Left colon (tissue), 2 donors: ENCODE data around the gene NGFR. TPM values are rescaled to one million over a fixed set of nuclear protein-coding genes. Genes with fewer than 3 reads are reported as not detected.
A peak's percentile ranks its signal among the peaks of the same experiment; 100 is the strongest.

Source experiments
- ATAC-seq: fragments of 200-7000 bp; cut with Tn5 transposase; one replicate; pipeline ENCODE4 v1.9.1; 2020; ENCODE audit warnings: mild to moderate bottlenecking, moderate library complexity
- DNase-seq, 2 donors: peaks; one replicate each; pipeline ENCODE4 v3.0.0-alpha.2; 2020
- intact Hi-C, 2 donors: fragments of 100-400 bp; cut with DNase I in 1 of 2; cut with micrococcal nuclease in 1 of 2; formaldehyde crosslinking; loops; one replicate each; pipeline versions ENCODE4 v1.11.2 to v1.14.0; 2022; cut with DNase I, micrococcal nuclease
- long read RNA-seq: library from polyadenylated mRNA; unstranded; transcript quantifications from one replicate; pipeline ENCODE4 v2.0.0, GENCODE V29; 2021
- total RNA-seq, 2 donors: library from RNA; stranded (reverse); fragmentation: NEBNext Ultra II Directional; extraction: Animal tissue kit (Norgen Biotek cat#: 25700); gene quantifications; one replicate each; pipeline ENCODE4 v1.2.1, GENCODE V29; 2021
- donor health status: DM: no; HTN: no; CAD: no.
- donor health status: DM: yes; HTN: yes; CAD: no.

The NGFR gene, protein sequence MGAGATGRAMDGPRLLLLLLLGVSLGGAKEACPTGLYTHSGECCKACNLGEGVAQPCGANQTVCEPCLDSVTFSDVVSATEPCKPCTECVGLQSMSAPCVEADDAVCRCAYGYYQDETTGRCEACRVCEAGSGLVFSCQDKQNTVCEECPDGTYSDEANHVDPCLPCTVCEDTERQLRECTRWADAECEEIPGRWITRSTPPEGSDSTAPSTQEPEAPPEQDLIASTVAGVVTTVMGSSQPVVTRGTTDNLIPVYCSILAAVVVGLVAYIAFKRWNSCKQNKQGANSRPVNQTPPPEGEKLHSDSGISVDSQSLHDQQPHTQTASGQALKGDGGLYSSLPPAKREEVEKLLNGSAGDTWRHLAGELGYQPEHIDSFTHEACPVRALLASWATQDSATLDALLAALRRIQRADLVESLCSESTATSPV
- total RNA-seq, result 1 to 10 TPM; 1.1 to 2.8 TPM
- long read RNA-seq, partial matches to known transcripts, result 2 of 2 reads
- long read RNA-seq, other reads (novel, unspliced or antisense), result 0 of 2 reads

DNA sequence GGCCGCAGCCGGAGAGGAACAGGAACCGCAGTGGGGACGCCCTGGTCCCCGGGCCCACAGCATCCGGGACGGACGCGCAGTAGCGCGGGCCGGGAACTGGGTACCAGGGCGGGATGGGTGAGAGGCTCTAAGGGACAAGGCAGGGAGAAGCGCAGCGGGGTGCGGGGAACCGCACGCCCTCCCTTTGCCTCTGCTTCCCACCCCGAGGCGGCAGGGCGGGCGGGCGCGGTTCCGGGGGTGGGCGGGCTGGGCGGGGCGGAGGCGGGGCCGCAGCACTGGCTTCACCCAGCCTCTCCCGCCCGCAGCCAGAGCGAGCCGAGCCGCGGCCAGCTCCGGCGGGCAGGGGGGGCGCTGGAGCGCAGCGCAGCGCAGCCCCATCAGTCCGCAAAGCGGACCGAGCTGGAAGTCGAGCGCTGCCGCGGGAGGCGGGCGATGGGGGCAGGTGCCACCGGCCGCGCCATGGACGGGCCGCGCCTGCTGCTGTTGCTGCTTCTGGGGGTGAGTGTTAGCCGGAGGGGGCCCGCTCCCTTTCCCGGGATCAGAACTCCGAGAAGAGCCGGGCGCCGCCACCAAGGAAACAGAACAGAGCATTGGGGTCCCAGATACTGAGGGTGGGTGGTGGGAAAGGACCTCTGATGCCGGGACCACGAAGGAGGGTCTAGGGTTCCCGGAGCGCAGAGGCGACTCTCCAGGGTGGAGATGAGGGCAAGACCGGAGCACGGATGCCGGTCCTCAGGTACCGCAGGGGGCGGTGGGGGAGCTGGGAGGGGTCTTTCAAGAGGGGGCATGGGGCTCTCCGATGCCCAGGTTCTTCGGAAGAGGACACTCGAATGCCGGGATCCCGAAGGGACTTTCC lies at the start of gene NGFR:
NGFR (plus strand) TSS at position 308 of the 856 bp plus-strand sequence; CDS start at position 433, 125 bp downstream.
- intact Hi-C loops, result no loop called here
- ATAC-seq, result peak; percentile 73
- peak in 1 of 2 donors; percentile 32 for DNase-seq

DNA sequence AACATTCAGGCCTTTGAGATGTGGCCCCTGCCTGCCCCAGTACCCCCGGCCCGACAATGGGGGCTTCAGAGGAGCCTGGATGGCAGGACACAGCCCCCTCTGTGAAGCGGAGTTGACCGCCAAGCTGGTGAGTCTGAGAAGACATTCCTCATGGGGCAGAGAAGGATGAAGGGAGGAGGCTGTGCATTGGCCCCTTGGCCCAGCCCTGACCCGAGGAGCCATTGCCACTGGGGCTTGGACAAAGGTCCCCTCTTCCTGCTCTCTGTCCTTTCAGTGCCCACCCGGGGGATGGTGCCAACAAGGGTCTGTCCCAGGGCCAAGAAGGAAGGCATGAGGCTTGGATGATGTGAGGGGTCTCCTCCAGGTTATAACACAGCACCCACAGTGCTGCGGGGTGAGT lies 49.5 kb upstream of the NGFR start:
- intact Hi-C loops, result no loop called here
- no peak for ATAC-seq
- no peak for DNase-seq

DNA sequence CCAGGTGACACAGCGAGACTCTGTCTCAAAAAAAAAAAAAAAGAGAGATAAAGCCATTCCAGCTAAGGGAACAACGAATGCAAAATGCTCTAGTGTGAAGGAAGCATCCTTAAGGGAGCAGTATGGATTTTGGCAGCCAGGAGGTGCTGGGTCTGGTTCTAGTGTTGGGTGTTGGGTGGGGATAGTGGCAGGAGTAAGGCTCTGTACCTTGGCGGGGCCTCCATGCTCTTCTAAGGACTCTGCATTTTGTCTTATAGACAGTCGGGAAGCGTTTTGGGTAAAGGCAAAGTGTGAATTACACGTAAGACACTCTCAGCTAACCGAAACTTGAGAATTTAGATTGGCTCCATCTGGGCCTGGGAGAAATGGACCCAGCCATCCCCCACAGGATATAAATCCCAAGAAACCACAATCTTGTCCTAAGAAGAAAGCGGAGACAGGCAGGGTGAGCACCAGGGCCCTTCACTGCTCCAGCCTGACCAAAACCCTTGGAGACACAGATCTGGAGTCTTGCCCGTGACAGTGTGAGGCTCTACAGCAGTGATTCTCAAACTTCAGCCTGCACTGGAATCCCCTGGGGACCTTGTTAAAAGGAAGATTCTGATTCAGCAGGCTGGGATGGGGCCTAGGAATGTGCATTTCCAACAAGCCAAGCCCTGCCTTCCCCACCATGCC lies 47.3 kb upstream of the NGFR start:
- DNase-seq, result no peak
- intact Hi-C loops, result no loop called here

DNA sequence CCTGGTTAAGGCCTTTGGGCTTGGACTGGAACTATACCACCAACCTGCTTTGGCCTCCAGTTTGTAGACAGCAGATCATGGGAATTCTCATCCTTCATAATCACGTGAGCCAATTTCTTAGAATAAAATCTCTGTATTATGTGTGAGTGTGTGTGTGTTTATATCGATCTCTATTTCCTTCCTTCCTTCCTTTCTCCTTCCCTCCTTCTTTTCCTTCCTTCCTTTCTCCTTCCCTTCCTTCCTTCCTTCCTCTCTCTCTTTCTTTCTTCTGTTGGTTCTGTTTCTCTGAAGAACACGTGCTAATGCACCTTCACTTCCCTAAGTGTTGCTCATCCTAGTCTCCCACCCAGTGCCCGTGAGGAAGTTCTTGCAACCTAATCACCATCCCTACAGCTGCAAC lies 44.9 kb upstream of the NGFR start:
- intact Hi-C loops, result no loop called here
- no peak for ATAC-seq
- DNase-seq, result no peak

More for the DNA sequence above, 47.3 kb upstream of the NGFR start:
- no peak for ATAC-seq

DNA sequence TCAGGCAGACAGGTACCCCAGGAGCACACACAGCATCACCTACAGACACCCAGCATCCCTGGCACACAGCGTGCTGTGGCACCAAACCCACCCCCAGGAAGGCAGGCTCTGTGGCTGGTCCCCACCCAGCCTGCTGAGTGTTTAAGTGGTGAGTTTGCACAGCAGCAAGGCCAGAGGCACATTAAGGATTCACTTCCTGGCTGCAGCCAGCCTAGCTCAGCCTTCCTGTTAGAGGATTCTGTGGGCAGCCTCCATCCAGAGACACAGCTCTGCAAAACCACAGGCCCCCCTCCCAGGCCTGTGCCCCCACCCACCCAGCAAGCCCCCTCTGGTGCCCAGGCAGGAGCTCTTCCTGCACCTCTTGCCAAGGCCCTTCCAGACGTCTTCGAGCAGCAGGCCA lies 44.4 kb upstream of the NGFR start:
- no peak for DNase-seq
- no peak for ATAC-seq
- intact Hi-C loops, result no loop called here

DNA sequence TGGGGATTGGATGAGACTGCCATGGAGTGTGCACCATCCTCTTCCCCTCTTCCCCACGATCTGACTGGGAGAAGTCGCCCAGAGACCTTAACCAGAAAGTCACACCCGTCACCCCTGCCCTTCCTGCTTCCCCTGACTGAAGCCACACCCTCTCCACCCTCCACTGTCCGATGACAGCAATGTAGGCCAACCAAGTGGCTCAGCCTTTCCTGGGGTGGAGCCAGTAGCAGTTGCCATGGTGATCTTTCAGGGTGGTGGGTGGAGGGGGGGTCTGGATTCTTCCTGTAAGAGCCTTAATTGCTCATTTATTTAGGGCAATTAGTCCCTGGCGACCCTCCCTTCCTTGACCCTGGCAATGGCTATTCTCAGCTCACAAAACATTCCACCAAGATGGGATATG lies 42.9 kb upstream of the NGFR start:
- DNase-seq (no peak), ATAC-seq (no peak)
- intact Hi-C loops, result no loop called here

DNA sequence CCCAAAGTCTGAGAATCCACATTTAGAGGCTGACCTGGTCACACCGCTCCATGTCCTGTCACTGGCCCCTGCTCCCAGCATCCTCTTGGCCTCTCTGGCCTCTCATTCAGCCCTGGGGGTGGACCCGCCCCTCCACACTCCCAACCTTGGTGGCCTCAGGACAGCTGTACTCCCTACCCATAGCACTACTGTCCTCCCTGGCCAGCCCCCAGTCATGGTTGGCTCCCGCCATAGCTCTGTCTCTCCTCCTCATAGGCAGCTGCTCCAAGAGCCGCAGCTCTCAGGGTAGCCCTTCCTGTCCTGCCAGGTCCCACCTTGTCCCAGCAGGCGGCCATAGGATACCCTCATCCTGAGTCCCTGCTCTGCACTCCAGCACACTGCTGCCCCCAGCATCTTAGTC lies 42.4 kb upstream of the NGFR start:
- ATAC-seq (no peak), DNase-seq (no peak)
- intact Hi-C loops, result no loop called here

DNA sequence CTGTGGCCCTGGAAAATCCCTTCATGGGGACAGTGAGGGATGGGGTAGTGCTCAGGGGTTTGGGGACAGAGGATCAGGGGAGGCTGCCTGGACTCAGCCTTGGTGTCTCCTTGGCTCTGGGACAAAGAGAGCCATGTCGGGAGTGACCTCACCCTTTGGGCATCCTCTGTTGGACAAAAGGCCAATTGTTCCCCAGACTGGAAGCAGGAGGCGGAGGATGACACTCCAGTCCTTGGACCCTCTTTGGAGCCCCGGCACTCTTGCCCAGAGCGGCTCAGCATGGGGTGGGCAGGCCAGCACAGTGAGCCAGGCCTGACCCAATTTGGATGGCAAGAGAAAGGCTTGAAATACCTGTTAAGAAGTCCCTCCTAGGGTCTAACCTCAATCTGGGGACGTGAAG lies 41.0 kb upstream of the NGFR start:
- ATAC-seq (no peak), DNase-seq (no peak)
- intact Hi-C loops, result no loop called here

DNA sequence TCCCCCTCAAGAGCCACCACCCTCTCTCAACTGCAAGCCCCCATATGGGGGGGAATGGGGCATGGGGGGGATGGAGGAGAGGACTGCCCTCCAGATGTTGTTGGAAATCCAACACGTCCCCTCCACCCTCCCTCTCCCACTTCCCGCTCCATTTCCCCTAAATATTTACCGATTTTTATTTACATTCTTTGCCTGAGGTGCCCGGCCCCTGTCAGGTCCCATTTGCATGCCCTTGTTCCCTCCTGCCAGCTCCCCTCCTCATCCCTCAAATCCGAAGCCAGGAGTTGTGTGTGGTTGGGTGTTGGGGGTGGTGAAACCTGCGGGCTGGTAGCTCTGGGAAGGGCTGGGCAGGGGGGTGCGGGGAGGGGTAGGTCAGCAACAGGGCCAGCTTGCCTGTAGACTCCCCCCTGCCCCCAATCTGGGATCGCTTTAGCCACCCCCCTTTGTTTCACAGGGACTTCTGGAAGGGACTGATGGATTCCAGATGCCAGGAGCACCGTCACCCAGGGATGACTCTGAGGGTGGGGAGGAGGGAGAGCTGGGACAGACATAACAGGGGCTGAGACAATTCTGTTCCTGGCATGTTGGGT lies 39.7 kb upstream of the NGFR start:
- DNase-seq (no peak), ATAC-seq (no peak)
- intact Hi-C loops, result no loop called here

DNA sequence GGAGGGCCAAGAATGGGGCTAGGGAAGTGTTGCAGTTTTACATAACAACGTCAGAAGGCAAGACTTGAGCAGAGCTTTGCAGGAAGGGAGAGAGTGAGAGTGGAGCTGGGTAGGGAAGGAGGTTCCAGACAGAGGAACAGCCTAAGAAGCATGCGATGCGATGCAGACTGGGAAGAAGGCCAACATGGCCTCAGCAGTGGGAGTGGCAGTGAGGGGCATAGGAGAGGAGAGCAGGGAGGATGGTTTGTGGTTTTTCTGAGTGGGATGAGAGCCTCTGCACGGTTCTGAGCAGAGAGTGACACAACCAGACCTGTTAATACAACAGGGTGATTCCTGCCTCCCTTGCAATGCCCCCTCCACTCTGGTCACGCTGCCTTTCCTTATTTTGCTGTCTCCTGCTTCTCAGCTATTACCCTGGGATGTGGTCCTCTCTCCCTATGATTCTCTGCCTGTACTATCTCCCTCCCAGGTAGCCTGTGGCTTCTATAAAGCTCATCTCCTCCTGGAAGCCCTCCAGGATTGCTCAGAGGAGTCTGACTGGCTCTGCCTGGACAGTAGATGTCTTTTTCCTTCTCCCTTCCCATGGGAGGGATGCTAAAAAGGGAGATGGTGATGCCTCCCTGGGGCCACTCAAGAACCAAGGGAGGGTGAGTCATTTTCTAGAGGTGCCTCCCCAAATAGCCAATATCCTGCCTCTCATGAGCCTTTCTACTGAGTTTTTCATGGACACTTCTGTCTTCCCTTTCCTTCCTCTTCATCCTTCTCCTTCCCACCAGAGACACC lies 38.7 kb upstream of the NGFR start:
- ATAC-seq (no peak), DNase-seq (no peak)

DNA sequence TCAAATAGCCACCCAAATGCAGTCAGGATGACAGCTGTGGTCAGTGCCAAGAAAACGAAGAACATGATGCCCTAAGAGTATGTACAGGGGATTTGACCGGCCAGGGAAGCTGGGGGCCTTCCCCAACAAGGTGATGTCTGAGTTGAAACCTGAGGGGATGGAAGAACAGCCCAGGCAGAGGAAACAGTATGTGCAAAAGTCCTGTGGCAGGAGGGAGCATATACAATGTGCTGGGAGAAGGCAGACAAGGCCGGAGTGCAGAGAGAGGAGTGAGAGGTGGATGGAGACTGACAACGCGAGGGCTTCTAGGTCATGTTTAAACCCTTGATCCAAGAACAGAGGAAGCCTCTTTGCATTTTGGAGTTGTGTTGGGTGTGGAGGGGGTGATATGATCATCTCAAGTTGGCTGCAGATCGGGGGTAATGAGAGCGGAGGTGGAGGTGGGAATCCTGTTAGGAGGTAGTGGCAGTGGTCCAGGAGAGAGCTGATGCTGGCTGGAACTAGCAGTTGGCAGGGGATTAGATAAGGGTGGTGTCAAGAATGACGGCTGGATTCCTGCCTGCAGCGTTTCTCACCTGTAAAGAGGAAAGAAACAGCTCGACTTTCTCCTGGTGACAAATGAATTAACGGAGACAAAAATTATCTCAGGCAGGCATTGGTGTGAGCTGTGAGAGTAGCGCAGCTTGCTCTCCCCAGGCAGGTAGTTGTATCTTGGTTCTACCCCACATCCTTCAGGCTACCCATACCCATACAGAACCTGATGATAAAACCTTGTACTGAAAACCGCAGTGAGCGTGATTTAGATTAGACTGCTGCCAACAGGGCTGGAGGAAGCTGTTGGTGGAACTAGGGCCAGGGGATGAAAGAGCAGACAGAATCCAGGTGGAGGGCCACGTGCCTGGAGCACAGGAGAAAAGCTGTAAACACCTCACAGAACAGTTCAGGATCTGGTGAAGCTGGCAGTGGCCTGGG lies 37.2 kb upstream of the NGFR start:
- intact Hi-C loops, result no loop called here
- ATAC-seq (no peak), DNase-seq (no peak)

More for the DNA sequence above, 38.7 kb upstream of the NGFR start:
- intact Hi-C loops, result no loop called here

DNA sequence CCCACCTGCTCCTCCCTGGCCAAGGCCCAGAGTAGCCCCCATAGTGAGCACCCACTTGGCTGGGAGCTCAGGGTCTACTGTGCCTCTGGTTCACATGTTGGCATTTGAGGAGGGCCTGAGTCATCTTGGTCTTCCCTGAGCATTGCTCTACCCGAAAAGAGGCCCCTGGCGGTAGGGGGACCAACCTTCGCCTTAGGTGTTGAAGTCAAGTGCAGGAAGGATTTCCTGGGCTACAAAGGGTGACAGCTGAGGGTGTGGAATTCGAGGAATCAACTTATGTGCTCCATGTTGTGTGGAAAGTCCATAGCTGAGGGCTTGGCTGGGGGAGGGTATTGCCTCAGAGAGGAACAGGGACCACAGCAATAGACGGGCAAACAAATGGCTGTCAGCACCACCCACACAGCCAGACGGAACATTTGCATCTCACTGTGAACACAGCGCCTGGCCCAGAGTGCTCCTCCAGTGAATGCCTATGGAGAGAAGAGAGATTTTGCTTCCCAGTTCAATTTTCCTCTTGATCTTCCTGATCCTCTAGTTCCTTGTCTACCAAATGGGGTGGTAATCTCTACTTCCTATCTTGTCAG lies 35.6 kb upstream of the NGFR start:
- DNase-seq, result no peak
- intact Hi-C loops, result no loop called here

DNA sequence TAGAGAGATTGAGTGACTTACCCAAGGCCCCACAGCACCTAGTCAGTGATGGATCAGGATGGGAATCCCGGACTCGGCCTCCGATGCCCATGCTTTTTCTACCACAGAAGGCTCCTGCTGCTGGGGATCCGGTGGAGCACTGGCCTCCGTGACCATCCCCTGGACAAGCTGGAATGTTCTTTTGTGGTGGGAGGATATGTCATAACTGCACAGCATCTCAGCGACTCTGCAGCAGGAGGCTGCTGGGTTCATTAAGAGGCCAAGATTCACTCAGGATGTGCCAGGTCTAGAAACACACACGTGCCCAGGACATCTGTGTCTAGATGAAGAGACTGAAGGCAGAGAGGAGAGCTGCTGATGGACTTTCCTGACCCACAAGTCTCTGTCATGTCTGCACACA lies 34.7 kb upstream of the NGFR start:
- no peak for ATAC-seq
- intact Hi-C loops, result no loop called here
- no peak for DNase-seq

More for the DNA sequence above, 35.6 kb upstream of the NGFR start:
- no peak for ATAC-seq

DNA sequence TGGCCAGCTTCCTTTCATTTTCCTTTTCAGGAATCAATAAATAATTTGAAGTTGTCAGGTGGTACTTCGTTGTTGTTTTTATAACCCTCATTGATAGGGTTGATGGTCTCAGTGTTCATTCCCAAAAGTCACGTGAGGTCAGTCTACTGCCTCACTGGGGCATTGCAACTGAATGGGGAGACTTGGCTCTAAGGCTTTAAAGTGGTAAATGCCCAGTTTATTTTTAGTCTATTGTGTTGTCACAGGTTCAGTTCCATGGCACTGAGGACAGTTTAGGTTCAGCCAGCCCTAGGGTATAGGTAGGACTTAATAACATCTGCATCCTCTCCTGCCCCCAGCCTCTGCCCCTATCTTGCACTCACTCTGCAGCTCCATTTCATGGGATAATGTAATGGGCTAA lies 33.5 kb upstream of the NGFR start:
- DNase-seq (no peak), ATAC-seq (no peak)
- intact Hi-C loops, result no loop called here

DNA sequence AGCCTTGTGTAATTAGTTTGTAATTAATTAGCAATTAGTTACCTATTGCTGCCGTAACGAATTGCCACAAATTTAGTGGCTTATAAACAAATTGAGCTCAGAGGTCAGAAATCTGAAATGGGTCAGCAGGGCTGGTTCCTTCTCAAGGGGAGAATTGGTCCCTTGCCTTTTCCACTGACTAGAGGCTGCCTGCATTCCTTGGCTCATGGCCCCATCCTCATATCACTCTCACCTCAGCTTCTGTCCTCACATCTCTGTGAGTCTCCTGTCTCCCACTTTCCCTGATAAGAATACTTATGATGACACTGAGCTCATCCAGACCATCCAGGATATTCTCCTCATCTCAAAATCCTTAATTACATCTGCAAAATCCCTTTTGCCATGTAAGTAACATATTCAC lies 31.0 kb upstream of the NGFR start:
- DNase-seq, result no peak
- no peak for ATAC-seq
- intact Hi-C loops, result no loop called here

DNA sequence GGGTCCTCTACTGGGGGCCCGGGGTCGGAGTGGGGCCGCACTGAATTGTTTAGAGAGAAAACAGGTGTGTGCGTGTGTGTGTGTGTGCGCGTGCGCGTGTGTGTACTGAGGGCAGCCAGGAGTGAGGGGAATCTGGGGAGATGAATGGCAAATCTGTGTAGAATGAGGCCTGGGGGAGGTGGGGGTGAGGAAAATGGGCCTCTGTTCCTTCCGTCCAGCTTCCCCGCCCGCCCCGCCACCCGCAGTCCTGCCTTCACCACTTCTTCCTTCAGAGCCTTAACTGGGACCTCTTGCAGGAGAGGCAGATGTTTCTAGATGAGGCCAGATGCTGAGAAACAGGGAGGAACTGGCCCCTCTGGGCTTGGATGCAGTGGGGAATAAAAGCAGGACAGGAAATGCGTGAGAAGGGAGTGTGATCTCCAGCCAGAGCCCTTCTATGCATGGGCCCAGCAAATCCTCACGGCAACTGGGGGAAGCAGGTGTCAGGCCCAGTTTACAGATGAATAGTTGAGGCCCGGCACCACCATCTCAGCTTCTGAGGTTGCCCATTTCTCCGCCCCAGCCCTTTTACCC lies 29.7 kb upstream of the NGFR start:
- intact Hi-C loops, result no loop called here
- no peak for DNase-seq
- no peak for ATAC-seq

DNA sequence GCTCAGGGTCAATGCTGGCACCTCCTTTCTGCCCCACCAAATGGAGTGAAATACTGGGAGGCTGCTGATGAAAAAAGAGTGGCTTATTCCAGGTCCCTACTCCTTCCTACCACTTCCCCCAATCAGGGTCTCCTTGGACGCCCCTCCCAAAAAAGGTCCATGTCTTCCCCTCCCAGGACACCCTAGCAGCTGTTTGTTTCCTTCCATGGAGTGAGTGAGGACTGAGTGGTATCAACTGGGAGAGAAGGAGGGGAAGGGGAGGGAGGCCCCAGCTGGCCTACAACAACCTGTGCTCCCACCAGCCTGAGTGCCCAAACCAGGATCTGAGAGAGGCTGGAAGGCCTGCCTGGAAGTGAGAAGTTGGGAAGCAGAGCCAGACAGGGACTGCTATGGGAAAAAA lies 28.7 kb upstream of the NGFR start:
- ATAC-seq (no peak), DNase-seq (no peak)
- intact Hi-C loops, result no loop called here
